ENCODE measurements around the gene ARL6IP4.

ARL6IP4 gene

DNA sequence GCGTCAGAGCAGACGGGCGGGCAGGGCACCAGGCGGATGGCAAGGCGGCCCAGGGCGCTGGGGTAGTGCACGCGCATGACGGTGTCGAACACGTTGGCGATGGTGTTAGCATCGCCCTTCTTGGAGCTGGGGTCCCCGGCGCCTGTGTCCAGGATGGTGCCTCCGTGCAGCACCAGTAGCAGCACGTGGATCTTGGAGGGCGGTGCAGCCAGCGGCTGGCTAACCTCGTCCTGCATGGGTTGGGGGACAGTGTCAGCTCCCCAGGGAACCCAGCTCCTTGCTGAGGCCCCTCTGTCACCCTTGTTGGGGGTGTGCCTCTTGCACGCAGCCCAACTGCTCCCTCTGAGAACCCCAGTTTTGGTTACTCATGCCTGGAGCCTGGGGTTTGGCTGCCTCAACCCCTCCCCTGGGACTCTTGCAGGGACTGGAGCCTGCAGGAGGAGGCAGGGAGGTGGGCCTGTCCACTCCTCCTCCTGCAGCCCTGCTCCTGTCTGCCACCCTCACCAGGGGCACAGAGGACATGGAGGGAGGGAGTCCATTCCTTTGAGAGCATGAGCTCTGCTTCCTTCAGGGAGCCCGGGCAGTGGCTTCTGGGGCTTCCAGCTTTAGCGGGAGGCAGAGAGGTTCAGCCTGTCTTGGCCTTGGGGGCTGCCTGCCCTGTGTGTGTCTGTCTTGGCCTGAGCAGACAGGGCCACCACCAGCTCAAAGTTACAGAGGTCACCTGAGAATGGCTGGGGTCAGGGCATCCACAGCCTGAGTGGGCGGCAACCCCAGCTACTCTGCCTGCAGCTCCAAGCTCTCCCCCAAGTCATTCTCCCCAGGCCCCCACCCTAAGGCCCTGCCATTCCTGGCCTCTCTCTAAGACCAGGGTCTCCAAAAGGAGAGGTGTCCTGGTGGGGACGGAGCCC, 17.1 kb downstream of the ARL6IP4 start:
- no peak for DNase-seq (ENCODE audit: low read depth in 1 of 2, low spot score in 1 of 2)
- no peak for TF ChIP-seq POLR2AphosphoS5 (IDR thresholded peaks at IDR 0.05; ENCODE audit: low read depth)
- TF ChIP-seq, protein P1, sequence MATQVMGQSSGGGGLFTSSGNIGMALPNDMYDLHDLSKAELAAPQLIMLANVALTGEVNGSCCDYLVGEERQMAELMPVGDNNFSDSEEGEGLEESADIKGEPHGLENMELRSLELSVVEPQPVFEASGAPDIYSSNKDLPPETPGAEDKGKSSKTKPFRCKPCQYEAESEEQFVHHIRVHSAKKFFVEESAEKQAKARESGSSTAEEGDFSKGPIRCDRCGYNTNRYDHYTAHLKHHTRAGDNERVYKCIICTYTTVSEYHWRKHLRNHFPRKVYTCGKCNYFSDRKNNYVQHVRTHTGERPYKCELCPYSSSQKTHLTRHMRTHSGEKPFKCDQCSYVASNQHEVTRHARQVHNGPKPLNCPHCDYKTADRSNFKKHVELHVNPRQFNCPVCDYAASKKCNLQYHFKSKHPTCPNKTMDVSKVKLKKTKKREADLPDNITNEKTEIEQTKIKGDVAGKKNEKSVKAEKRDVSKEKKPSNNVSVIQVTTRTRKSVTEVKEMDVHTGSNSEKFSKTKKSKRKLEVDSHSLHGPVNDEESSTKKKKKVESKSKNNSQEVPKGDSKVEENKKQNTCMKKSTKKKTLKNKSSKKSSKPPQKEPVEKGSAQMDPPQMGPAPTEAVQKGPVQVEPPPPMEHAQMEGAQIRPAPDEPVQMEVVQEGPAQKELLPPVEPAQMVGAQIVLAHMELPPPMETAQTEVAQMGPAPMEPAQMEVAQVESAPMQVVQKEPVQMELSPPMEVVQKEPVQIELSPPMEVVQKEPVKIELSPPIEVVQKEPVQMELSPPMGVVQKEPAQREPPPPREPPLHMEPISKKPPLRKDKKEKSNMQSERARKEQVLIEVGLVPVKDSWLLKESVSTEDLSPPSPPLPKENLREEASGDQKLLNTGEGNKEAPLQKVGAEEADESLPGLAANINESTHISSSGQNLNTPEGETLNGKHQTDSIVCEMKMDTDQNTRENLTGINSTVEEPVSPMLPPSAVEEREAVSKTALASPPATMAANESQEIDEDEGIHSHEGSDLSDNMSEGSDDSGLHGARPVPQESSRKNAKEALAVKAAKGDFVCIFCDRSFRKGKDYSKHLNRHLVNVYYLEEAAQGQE (IDR thresholded peaks at IDR 0.05; ENCODE audit: insufficient replicate concordance, low read depth): no peak
- no peak for TF ChIP-seq SPI1 (IDR thresholded peaks at IDR 0.05; ENCODE audit: borderline replicate concordance, low read depth)
- TF ChIP-seq, protein P2, sequence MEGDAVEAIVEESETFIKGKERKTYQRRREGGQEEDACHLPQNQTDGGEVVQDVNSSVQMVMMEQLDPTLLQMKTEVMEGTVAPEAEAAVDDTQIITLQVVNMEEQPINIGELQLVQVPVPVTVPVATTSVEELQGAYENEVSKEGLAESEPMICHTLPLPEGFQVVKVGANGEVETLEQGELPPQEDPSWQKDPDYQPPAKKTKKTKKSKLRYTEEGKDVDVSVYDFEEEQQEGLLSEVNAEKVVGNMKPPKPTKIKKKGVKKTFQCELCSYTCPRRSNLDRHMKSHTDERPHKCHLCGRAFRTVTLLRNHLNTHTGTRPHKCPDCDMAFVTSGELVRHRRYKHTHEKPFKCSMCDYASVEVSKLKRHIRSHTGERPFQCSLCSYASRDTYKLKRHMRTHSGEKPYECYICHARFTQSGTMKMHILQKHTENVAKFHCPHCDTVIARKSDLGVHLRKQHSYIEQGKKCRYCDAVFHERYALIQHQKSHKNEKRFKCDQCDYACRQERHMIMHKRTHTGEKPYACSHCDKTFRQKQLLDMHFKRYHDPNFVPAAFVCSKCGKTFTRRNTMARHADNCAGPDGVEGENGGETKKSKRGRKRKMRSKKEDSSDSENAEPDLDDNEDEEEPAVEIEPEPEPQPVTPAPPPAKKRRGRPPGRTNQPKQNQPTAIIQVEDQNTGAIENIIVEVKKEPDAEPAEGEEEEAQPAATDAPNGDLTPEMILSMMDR (IDR thresholded peaks at IDR 0.05; ENCODE audit: insufficient read depth, low read length): no peak
- no peak for TF ChIP-seq GABPA (IDR thresholded peaks at IDR 0.05; ENCODE audit: low read depth)
- Histone ChIP-seq H3K27ac (replicated peaks) (no peak overlapping the region), H3K4me3 (replicated peaks; ENCODE audit: insufficient read depth, low read length) (no peak overlapping the region), H3K27me3 (ENCODE audit: insufficient read depth, poor library complexity, severe bottlenecking) (peaks cover 2% of the 10 kb centered on the region)

DNA sequence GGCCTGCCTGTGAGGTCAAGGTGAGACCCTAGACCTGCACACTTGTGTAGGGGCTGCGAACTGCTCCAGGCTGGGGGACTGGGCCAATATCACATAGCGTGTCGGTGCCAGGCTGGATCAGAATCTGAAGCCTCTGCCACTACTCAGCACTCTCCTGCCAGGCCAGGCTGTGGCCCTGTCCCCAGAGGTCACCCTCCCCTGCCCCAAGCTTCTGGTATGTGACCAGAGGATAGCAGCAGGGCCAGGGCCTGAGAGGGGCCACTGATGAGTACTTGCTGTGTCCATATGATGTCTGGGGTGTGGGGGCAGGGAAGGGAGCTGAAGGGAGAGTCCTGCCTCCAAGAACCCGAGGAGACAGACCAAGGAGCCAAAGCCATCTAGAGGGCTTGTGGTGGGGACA, 17.8 kb downstream of the ARL6IP4 start:
- Histone ChIP-seq H3K27me3 (ENCODE audit: insufficient read depth, poor library complexity, severe bottlenecking) (peaks cover 2% of the 10 kb centered on the region), H3K27ac (replicated peaks) (no peak overlapping the region), H3K4me3 (replicated peaks; ENCODE audit: insufficient read depth, low read length) (no peak overlapping the region)
- no peak for DNase-seq (ENCODE audit: low read depth in 1 of 2, low spot score in 1 of 2)
- TF ChIP-seq, protein P2 (IDR thresholded peaks at IDR 0.05; ENCODE audit: insufficient read depth, low read length): no peak
- TF ChIP-seq, protein P1 (IDR thresholded peaks at IDR 0.05; ENCODE audit: insufficient replicate concordance, low read depth): no peak
- TF ChIP-seq SPI1 (IDR thresholded peaks at IDR 0.05; ENCODE audit: borderline replicate concordance, low read depth) (no peak), POLR2AphosphoS5 (IDR thresholded peaks at IDR 0.05; ENCODE audit: low read depth) (no peak), GABPA (IDR thresholded peaks at IDR 0.05; ENCODE audit: low read depth) (no peak)

DNA sequence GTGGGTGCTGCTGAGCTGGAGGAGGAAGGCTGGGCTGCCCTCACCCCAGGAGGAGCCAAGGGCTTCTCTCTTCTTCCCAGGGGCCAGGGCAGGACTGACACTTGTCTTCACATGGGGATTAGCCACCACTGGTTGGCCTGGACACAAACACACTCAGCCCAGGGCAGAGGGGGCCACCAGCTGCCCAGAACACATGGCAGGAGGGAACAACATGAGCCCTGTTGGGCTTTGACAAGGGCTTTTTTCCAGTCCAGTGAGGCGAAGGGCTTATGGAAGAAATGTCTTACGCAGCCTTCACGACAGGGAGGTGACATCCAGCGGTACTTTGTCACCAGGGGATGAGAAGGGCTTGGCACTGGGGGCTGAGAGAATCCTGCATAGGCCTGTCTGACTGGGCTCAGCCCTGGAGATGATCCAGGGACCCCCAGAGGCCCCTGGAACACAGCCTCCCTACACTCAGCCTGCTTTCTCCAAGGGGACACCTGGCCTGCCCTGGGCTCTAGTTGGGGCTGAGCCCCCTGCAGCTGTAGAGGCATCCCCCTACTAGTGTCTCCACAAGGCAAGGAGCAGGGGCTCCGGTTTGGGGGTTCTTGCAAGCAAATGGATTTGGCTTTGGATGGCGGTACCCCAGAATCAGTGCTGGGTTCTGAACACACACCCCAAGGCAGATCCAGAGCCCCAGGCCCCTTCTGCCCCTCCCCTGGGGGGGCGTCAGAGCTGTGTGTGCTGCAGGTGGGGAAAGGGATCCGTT, 18.9 kb downstream of the ARL6IP4 start:
- DNase-seq (ENCODE audit: low read depth in 1 of 2, low spot score in 1 of 2): no peak
- no peak overlapping the region for H3K4me3 ChIP-seq (replicated peaks; ENCODE audit: insufficient read depth, low read length)
- H3K27ac ChIP-seq (replicated peaks): no peak overlapping the region
- TF ChIP-seq, protein P1 (IDR thresholded peaks at IDR 0.05; ENCODE audit: insufficient replicate concordance, low read depth): no peak
- TF ChIP-seq, protein P2 (IDR thresholded peaks at IDR 0.05; ENCODE audit: insufficient read depth, low read length): no peak
- peaks cover 2% of the 10 kb centered on the region for H3K27me3 ChIP-seq (ENCODE audit: insufficient read depth, poor library complexity, severe bottlenecking)
